AG09309 (cell line): Measurements from ENCODE around the gene ZC3H14.

ENCODE experiments used
- DNase-seq: peaks from one replicate; pipeline ENCODE4 v3.0.0-alpha.2; 2010; ENCODE audit warnings: low read depth
- H3K4me3 ChIP-seq: 2 replicates; pipeline ENCODE4 v1.5.1; 2011; ENCODE audit warnings: mild to moderate bottlenecking, low read depth, low read length, moderate library complexity; ENCODE audit not compliant: control insufficient read depth
- CTCF ChIP-seq: IDR thresholded peaks from 2 replicates; pipeline ENCODE4 v1.5.1; 2011; ENCODE audit warnings: mild to moderate bottlenecking, low read depth, low read length, inconsistent platforms; ENCODE audit not compliant: insufficient read depth, control insufficient read depth; ENCODE audit errors: missing control alignments

ZC3H14 gene

GRCh38 chr14:88667555-88668273 lies 104.9 kb downstream of the ZC3H14 start:
- peak; percentile 41 for DNase-seq
- TF ChIP-seq CTCF: peak; percentile 87
- H3K4me3 ChIP-seq: no peak overlapping the region

GRCh38 chr14:88668448-88669116 lies 105.7 kb downstream of the ZC3H14 start:
- no peak for DNase-seq
- TF ChIP-seq CTCF: no peak
- H3K4me3 ChIP-seq: no peak overlapping the region

- DNase-seq: no peak
- no peak overlapping the region for H3K4me3 ChIP-seq
- no peak for TF ChIP-seq CTCF
Measured at GRCh38 chr14:88669346-88669745, 106.5 kb downstream of the ZC3H14 start.
